ENCODE results near the gene ZNF606. TPM values are rescaled to one million over a fixed set of nuclear protein-coding genes. Genes with fewer than 3 reads are reported as not detected.

Gene ZNF606
- total and polyA plus RNA-seq, 4 experiments from 2014 or later, result 2.7 to 37.3 (median 16.4) TPM

- Mint-ChIP-seq H3K4me1 (peaks cover 15 to 34% (median 25%) of the 10 kb centered on the region in 4 donors), H3K27ac (peak overlapping the region in 1 of 7 donors; percentile 89), H3K27me3 (no peaks in the 10 kb centered on the region), H3K36me3 (peaks cover 82 to 85% of the 10 kb centered on the region in 2 donors), H3K4me3 (peak overlapping the region in 7 of 8 donors; percentile 31 to 86 (median 83)), H3K9me3 (peaks cover 2 to 67% (median 56%) of the 10 kb centered on the region in 8 donors)
- Histone ChIP-seq H3K27me3 (ENCODE audit: insufficient read depth, low read length) (no peaks in the 10 kb centered on the region), H3K27ac (ENCODE audit: low read depth, low read length) (no peak overlapping the region), H3K4me1 (ENCODE audit: insufficient read depth, low read length) (peaks cover 22% of the 10 kb centered on the region), H3K4me3 (ENCODE audit: low read length in 2 of 2) (no peak overlapping the region), H3K36me3 (ENCODE audit: insufficient read depth, low read length) (peaks cover 24% of the 10 kb centered on the region), H3K9me3 (ENCODE audit: control insufficient read depth in 1 of 2, low read length in 2 of 2) (peaks cover 4 to 36% of the 10 kb centered on the region in 2 donors)
- no peak for DNase-seq
- intact Hi-C loops (cut with micrococcal nuclease), result loop anchor here (5.0 to 10.0 kb wide), 2 partner anchors 253 to 566 kb away; partner anchors contain the start of genes ZNF749 and ZNF776
- CTCF ChIA-PET (ENCODE audit: partially characterized antibody), result no interaction called here
- POLR2A ChIA-PET (ENCODE audit: partially characterized antibody), result no interaction called here
Measured at GRCh38 chr19:58000677-58001076, 1.9 kb downstream of the ZNF606 start.

GRCh38 chr19:57992841-57993240, 9.8 kb downstream of the ZNF606 start:
- POLR2A ChIA-PET (ENCODE audit: partially characterized antibody), result no interaction called here
- CTCF ChIA-PET (ENCODE audit: partially characterized antibody), result no interaction called here
- peaks cover 0 to 2% (median 0%) of the 10 kb centered on the region in 4 donors for H3K4me1 Mint-ChIP-seq
- H3K36me3 ChIP-seq (ENCODE audit: insufficient read depth, low read length), result peaks cover 18% of the 10 kb centered on the region
- H3K4me1 ChIP-seq (ENCODE audit: insufficient read depth, low read length), result no peaks in the 10 kb centered on the region
- no peaks in the 10 kb centered on the region for H3K27me3 ChIP-seq (ENCODE audit: insufficient read depth, low read length)
- H3K27ac ChIP-seq (ENCODE audit: low read depth, low read length), result no peak overlapping the region
- H3K9me3 Mint-ChIP-seq, result peaks cover 0 to 88% (median 79%) of the 10 kb centered on the region in 8 donors
- H3K36me3 Mint-ChIP-seq, result peaks cover 75 to 81% of the 10 kb centered on the region in 2 donors
- intact Hi-C loops (cut with micrococcal nuclease), result no loop called here
- H3K4me3 Mint-ChIP-seq, result no peak overlapping the region
- no peak for DNase-seq
- H3K27me3 Mint-ChIP-seq, result no peaks in the 10 kb centered on the region
- no peak overlapping the region for H3K4me3 ChIP-seq (ENCODE audit: low read length in 2 of 2)
- peaks cover 6 to 43% of the 10 kb centered on the region in 2 donors for H3K9me3 ChIP-seq (ENCODE audit: control insufficient read depth in 1 of 2, low read length in 2 of 2)
- H3K27ac Mint-ChIP-seq, result no peak overlapping the region

GRCh38 chr19:57978586-57979289, 23.9 kb downstream of the ZNF606 start:
- peaks cover 74 to 83% of the 10 kb centered on the region in 2 donors for H3K36me3 Mint-ChIP-seq
- DNase-seq, result no peak
- no peak overlapping the region for H3K4me3 Mint-ChIP-seq
- CTCF ChIA-PET (ENCODE audit: partially characterized antibody), result no interaction called here
- no peaks in the 10 kb centered on the region for H3K27me3 Mint-ChIP-seq
- Histone ChIP-seq H3K27ac (ENCODE audit: low read depth, low read length) (no peak overlapping the region), H3K4me1 (ENCODE audit: insufficient read depth, low read length) (no peaks in the 10 kb centered on the region), H3K27me3 (ENCODE audit: insufficient read depth, low read length) (no peaks in the 10 kb centered on the region), H3K9me3 (ENCODE audit: control insufficient read depth in 1 of 2, low read length in 2 of 2) (peaks cover 12 to 92% of the 10 kb centered on the region in 2 donors), H3K36me3 (ENCODE audit: insufficient read depth, low read length) (peaks cover 13% of the 10 kb centered on the region), H3K4me3 (ENCODE audit: low read length in 2 of 2) (no peak overlapping the region)
- H3K27ac Mint-ChIP-seq, result no peak overlapping the region
- POLR2A ChIA-PET (ENCODE audit: partially characterized antibody), result interaction anchor here (1.3 kb wide), 1 partner anchor 24 kb away, joined by 3 read pairs; the partner anchor contains the start of gene ZNF606
- H3K9me3 Mint-ChIP-seq, result peaks cover 3 to 100% (median 96%) of the 10 kb centered on the region in 8 donors
- intact Hi-C loops (cut with micrococcal nuclease), result no loop called here
- H3K4me1 Mint-ChIP-seq, result no peaks in the 10 kb centered on the region

- no peaks in the 10 kb centered on the region for H3K27me3 Mint-ChIP-seq
- ChIA-PET CTCF (ENCODE audit: partially characterized antibody) (no interaction called here), POLR2A (ENCODE audit: partially characterized antibody) (no interaction called here)
- H3K4me1 Mint-ChIP-seq, result no peaks in the 10 kb centered on the region
- no peak within 1 kb of the TSS for H3K27ac Mint-ChIP-seq
- Histone ChIP-seq H3K27me3 (ENCODE audit: insufficient read depth, low read length) (no peaks in the 10 kb centered on the region), H3K27ac (ENCODE audit: low read depth, low read length) (no peak within 1 kb of the TSS), H3K4me3 (ENCODE audit: low read length in 2 of 2) (no peak within 1 kb of the TSS), H3K4me1 (ENCODE audit: insufficient read depth, low read length) (no peaks in the 10 kb centered on the region), H3K36me3 (ENCODE audit: insufficient read depth, low read length) (peaks cover 3% of the 10 kb centered on the region), H3K9me3 (ENCODE audit: control insufficient read depth in 1 of 2, low read length in 2 of 2) (peaks cover 6 to 69% of the 10 kb centered on the region in 2 donors)
- peaks cover 46 to 57% of the 10 kb centered on the region in 2 donors for H3K36me3 Mint-ChIP-seq
- peaks cover 0 to 97% (median 90%) of the 10 kb centered on the region in 8 donors for H3K9me3 Mint-ChIP-seq
- intact Hi-C loops (cut with micrococcal nuclease), result no loop called here
- DNase-seq, result no peak
- peak within 1 kb of the TSS in 2 of 8 donors; percentile 28 to 57 for H3K4me3 Mint-ChIP-seq
Measured at GRCh38 chr19:57974434-57974833, 28.2 kb downstream of the ZNF606 start, which contains the start of gene C19orf18. TSS of gene C19orf18 (minus strand) at chr19:57974534. CDS start at chr19:57974432, 102 bp downstream.

GRCh38 chr19:57964761-57965160, 37.9 kb downstream of the ZNF606 start:
- Histone ChIP-seq H3K9me3 (ENCODE audit: control insufficient read depth in 1 of 2, low read length in 2 of 2) (peaks cover 0 to 12% of the 10 kb centered on the region in 2 donors), H3K4me1 (ENCODE audit: insufficient read depth, low read length) (no peaks in the 10 kb centered on the region), H3K36me3 (ENCODE audit: insufficient read depth, low read length) (no peaks in the 10 kb centered on the region), H3K27ac (ENCODE audit: low read depth, low read length) (no peak overlapping the region), H3K4me3 (ENCODE audit: low read length in 2 of 2) (no peak overlapping the region), H3K27me3 (ENCODE audit: insufficient read depth, low read length) (no peaks in the 10 kb centered on the region)
- no peaks in the 10 kb centered on the region for H3K27me3 Mint-ChIP-seq
- H3K4me3 Mint-ChIP-seq, result no peak overlapping the region
- H3K36me3 Mint-ChIP-seq, result peaks cover 28 to 33% of the 10 kb centered on the region in 2 donors
- intact Hi-C loops (cut with micrococcal nuclease), result no loop called here
- ChIA-PET CTCF (ENCODE audit: partially characterized antibody) (no interaction called here), POLR2A (ENCODE audit: partially characterized antibody) (no interaction called here)
- H3K27ac Mint-ChIP-seq, result no peak overlapping the region
- H3K9me3 Mint-ChIP-seq, result peaks cover 5 to 78% (median 57%) of the 10 kb centered on the region in 8 donors
- no peak for DNase-seq
- H3K4me1 Mint-ChIP-seq, result no peaks in the 10 kb centered on the region

- Histone ChIP-seq H3K27me3 (ENCODE audit: insufficient read depth, low read length) (no peaks in the 10 kb centered on the region), H3K27ac (ENCODE audit: low read depth, low read length) (no peak overlapping the region), H3K4me3 (ENCODE audit: low read length in 2 of 2) (no peak overlapping the region), H3K9me3 (ENCODE audit: control insufficient read depth in 1 of 2, low read length in 2 of 2) (no peaks in the 10 kb centered on the region), H3K4me1 (ENCODE audit: insufficient read depth, low read length) (no peaks in the 10 kb centered on the region), H3K36me3 (ENCODE audit: insufficient read depth, low read length) (no peaks in the 10 kb centered on the region)
- ChIA-PET POLR2A (ENCODE audit: partially characterized antibody) (no interaction called here), CTCF (ENCODE audit: partially characterized antibody) (no interaction called here)
- no peak overlapping the region for H3K27ac Mint-ChIP-seq
- no peaks in the 10 kb centered on the region for H3K4me1 Mint-ChIP-seq
- peaks cover 5 to 78% (median 56%) of the 10 kb centered on the region in 8 donors for H3K9me3 Mint-ChIP-seq
- H3K27me3 Mint-ChIP-seq, result peaks cover 0 to 3% of the 10 kb centered on the region in 2 donors
- no peak for DNase-seq
- H3K36me3 Mint-ChIP-seq, result peaks cover 23 to 28% of the 10 kb centered on the region in 2 donors
- no peak overlapping the region for H3K4me3 Mint-ChIP-seq
- intact Hi-C loops (cut with micrococcal nuclease), result no loop called here
Measured at GRCh38 chr19:57961785-57962184, 40.8 kb downstream of the ZNF606 start.

GRCh38 chr19:57954996-57955395, 47.6 kb downstream of the ZNF606 start:
- POLR2A ChIA-PET (ENCODE audit: partially characterized antibody), result no interaction called here
- CTCF ChIA-PET (ENCODE audit: partially characterized antibody), result no interaction called here
- no peaks in the 10 kb centered on the region for H3K36me3 ChIP-seq (ENCODE audit: insufficient read depth, low read length)
- no peaks in the 10 kb centered on the region for H3K4me1 ChIP-seq (ENCODE audit: insufficient read depth, low read length)
- Mint-ChIP-seq H3K4me1 (no peaks in the 10 kb centered on the region), H3K36me3 (peaks cover 19 to 20% of the 10 kb centered on the region in 2 donors), H3K27ac (no peak overlapping the region), H3K27me3 (peaks cover 0 to 10% of the 10 kb centered on the region in 2 donors), H3K4me3 (no peak overlapping the region), H3K9me3 (peaks cover 4 to 62% (median 56%) of the 10 kb centered on the region in 8 donors)
- no peak overlapping the region for H3K27ac ChIP-seq (ENCODE audit: low read depth, low read length)
- intact Hi-C loops (cut with micrococcal nuclease), result no loop called here
- peaks cover 0 to 3% of the 10 kb centered on the region in 2 donors for H3K9me3 ChIP-seq (ENCODE audit: control insufficient read depth in 1 of 2, low read length in 2 of 2)
- no peaks in the 10 kb centered on the region for H3K27me3 ChIP-seq (ENCODE audit: insufficient read depth, low read length)
- no peak for DNase-seq
- H3K4me3 ChIP-seq (ENCODE audit: low read length in 2 of 2), result no peak overlapping the region
